OCI-LY3 (cell line): ENCODE results near the gene VSIG10L.

ENCODE experiments used
- EZH2phosphoT487 ChIP-seq: fragments of 200-600 bp; shearing (Covaris generic); IDR thresholded peaks from 2 replicates; pipeline ENCODE4 v1.6.1; 2018; ENCODE audit warnings: antibody characterized with exemption, mixed run types, low read depth
- TF ChIP-seq, protein P1 (sequence below): fragments of 200-600, 300-600 bp; sonication (generic); IDR thresholded peaks from 2 replicates; pipeline ENCODE4 v1.5.1; 2014; ENCODE audit warnings: antibody characterized with exemption, low read length, low read depth

- TF ChIP-seq, protein P1, sequence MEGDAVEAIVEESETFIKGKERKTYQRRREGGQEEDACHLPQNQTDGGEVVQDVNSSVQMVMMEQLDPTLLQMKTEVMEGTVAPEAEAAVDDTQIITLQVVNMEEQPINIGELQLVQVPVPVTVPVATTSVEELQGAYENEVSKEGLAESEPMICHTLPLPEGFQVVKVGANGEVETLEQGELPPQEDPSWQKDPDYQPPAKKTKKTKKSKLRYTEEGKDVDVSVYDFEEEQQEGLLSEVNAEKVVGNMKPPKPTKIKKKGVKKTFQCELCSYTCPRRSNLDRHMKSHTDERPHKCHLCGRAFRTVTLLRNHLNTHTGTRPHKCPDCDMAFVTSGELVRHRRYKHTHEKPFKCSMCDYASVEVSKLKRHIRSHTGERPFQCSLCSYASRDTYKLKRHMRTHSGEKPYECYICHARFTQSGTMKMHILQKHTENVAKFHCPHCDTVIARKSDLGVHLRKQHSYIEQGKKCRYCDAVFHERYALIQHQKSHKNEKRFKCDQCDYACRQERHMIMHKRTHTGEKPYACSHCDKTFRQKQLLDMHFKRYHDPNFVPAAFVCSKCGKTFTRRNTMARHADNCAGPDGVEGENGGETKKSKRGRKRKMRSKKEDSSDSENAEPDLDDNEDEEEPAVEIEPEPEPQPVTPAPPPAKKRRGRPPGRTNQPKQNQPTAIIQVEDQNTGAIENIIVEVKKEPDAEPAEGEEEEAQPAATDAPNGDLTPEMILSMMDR = no peak
- no peak for TF ChIP-seq EZH2phosphoT487
These were observed 24.6 kb downstream of the VSIG10L start for GRCh38 chr19:51317376-51317775.
